DOHH2 (cell line): Measurements from ENCODE around the gene STX12.

Experiments
- H3F3A ChIP-seq: fragments of 200-600 bp; sonication (generic), shearing (Covaris generic); 2 replicates; pipeline ENCODE4 v1.6.0; 2016; ENCODE audit warnings: antibody characterized with exemption, mild to moderate bottlenecking; ENCODE audit not compliant: control insufficient read depth, insufficient read depth
- H3K27ac ChIP-seq: fragments of 200-600 bp; sonication (generic); 2 replicates; pipeline ENCODE4 v1.5.1; 2014; ENCODE audit warnings: low read depth, mild to moderate bottlenecking, low read length, moderate library complexity
- H3K27me3 ChIP-seq: fragments of 200-600 bp; sonication (generic); 2 replicates; pipeline ENCODE4 v1.6.1; 2014; ENCODE audit warnings: mild to moderate bottlenecking, low read length, mixed read lengths; ENCODE audit not compliant: control insufficient read depth
- H3K36me3 ChIP-seq: fragments of 200-600 bp; sonication (generic); 2 replicates; pipeline ENCODE4 v1.6.1; 2014; ENCODE audit warnings: mild to moderate bottlenecking, low read length, moderate library complexity, mixed read lengths; ENCODE audit not compliant: control insufficient read depth
- H3K4me1 ChIP-seq: fragments of 200-600 bp; sonication (generic); 2 replicates; pipeline ENCODE4 v1.6.1; 2014; ENCODE audit warnings: mild to moderate bottlenecking, low read length, mixed read lengths; ENCODE audit not compliant: control insufficient read depth
- H3K4me2 ChIP-seq: fragments of 200-600 bp; sonication (generic); 2 replicates; pipeline ENCODE4 v1.6.0; 2014; ENCODE audit warnings: mild to moderate bottlenecking, low read length, moderate library complexity
- H3K4me3 ChIP-seq: fragments of 200-600 bp; sonication (generic); 2 replicates; pipeline ENCODE4 v1.5.1; 2014; ENCODE audit warnings: mild to moderate bottlenecking, low read length, mixed read lengths
- H3K79me2 ChIP-seq: fragments of 200-600 bp; sonication (generic); 2 replicates; pipeline ENCODE4 v1.6.1; 2014; ENCODE audit warnings: mild to moderate bottlenecking, low read length, mixed read lengths; ENCODE audit not compliant: control insufficient read depth
- H3K9me2 ChIP-seq: fragments of 200-600 bp; sonication (generic); replicated peaks from 2 replicates; pipeline ENCODE4 v1.6.1; 2014; ENCODE audit warnings: mild to moderate bottlenecking, low read length, mixed read lengths; ENCODE audit not compliant: control insufficient read depth
- H3K9me3 ChIP-seq: fragments of 200-600 bp; sonication (generic); 2 replicates; pipeline ENCODE4 v1.6.1; 2014; ENCODE audit warnings: antibody characterized with exemption, low read length, mixed read lengths; ENCODE audit not compliant: control insufficient read depth, insufficient read depth
- H4K20me1 ChIP-seq: fragments of 200-600 bp; sonication (generic); 2 replicates; pipeline ENCODE4 v1.6.0; 2014; ENCODE audit warnings: low read depth, mild to moderate bottlenecking, antibody characterized with exemption, low read length, moderate library complexity; ENCODE audit not compliant: control insufficient read depth, insufficient read depth
- EZH2phosphoT487 ChIP-seq: fragments of 200-600 bp; sonication (generic); IDR thresholded peaks from 2 replicates; pipeline ENCODE4 v1.6.1; 2017; ENCODE audit warnings: borderline replicate concordance, mild to moderate bottlenecking, antibody characterized with exemption, low read length, moderate library complexity, mixed read lengths
- TF ChIP-seq, protein P1 (sequence below): fragments of 200-600 bp; sonication (generic); IDR thresholded peaks from one replicate; pipeline ENCODE4 v1.5.1; 2014; ENCODE audit warnings: antibody characterized with exemption, mild to moderate bottlenecking, low read depth, low read length; ENCODE audit not compliant: poor library complexity, severe bottlenecking

Gene STX12

DNA sequence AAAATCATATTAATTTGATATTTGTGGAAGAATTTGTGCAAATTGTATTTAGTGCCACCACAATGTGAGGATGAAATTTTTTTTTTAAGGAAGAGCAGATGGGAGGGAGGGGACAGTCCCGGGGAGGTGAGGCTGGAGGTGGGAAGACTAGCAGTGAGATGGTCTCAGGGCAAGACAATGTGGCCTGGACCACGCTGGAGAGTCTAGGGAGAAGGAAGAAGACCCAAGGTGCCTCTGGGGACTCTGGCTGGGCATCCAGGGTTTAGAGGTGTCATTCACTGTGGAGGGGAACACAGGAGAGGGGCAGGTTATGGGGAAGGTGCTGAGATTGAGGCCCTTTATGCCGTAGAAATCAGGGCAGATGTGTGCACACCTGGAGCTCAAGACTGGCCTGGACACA lies 89.0 kb downstream of the STX12 start:
- H3K79me2 ChIP-seq: no peaks in the 10 kb centered on the region
- H4K20me1 ChIP-seq: no peaks in the 10 kb centered on the region
- no peak for TF ChIP-seq EZH2phosphoT487
- H3K9me3 ChIP-seq: no peaks in the 10 kb centered on the region
- H3K4me2 ChIP-seq: no peak overlapping the region
- no peak overlapping the region for H3K4me3 ChIP-seq
- H3K27ac ChIP-seq: no peak overlapping the region
- H3F3A ChIP-seq: peaks cover 4% of the 10 kb centered on the region; the same call in 1 of the 2 replicates
- no peaks in the 10 kb centered on the region for H3K36me3 ChIP-seq
- no peaks in the 10 kb centered on the region for H3K9me2 ChIP-seq
- no peaks in the 10 kb centered on the region for H3K27me3 ChIP-seq
- H3K4me1 ChIP-seq: peaks cover 45% of the 10 kb centered on the region

DNA sequence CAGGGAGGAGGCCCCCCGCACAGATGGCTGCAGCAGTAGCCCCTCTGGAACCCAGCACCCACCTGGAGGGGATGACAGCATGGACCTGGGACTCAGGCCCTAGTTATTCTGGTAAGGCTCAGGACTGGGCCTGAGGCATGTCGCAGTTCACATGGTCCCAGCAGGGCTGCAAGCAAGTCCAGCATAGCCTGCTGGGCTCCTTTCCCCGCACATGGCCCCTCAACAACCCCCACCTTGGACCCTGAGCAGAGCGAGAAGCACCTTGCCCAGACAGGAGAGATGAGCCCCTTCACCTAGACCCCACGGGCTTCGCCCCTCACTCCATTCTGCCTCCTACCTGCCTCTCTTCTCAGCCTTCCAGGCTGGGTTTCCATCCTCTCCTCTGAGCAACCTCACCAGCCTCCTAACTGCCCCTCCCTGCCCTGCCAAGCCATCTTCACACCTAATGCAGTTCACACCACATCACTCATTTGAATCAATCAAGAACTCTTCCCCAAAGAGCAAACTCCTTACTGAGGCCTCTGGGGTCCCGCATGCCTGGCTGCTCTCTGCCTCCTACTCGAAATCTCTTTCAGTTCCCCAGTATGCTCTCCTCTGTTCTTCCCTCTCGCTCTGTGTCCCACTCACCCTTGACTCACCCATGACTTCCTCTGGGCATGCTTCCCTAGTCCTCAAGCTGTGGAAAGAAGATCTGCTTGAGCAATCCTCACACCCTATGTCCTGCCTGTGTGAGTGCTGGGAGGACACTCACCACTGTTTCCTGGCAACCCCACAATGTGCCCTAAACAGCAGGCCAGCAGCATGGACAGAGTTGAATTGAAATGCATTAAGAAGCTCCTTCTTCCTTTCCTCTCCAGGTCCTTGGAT lies 89.9 kb downstream of the STX12 start:
- Histone ChIP-seq H3K27ac (0 out of 2 replicates have a peak overlapping the region, but pooled peaks have one; percentile 10), H3K4me3 (peak overlapping the region; percentile 32), H3K79me2 (no peaks in the 10 kb centered on the region), H3K9me2 (no peaks in the 10 kb centered on the region), H3K36me3 (no peaks in the 10 kb centered on the region), H3K4me1 (peaks cover 45% of the 10 kb centered on the region), H3K27me3 (no peaks in the 10 kb centered on the region), H3K9me3 (no peaks in the 10 kb centered on the region), H3K4me2 (peak overlapping the region; percentile 62), H3F3A (peaks cover 7% of the 10 kb centered on the region; the same call in 1 of the 2 replicates), H4K20me1 (no peaks in the 10 kb centered on the region)
- TF ChIP-seq EZH2phosphoT487: no peak
- TF ChIP-seq, protein P1, sequence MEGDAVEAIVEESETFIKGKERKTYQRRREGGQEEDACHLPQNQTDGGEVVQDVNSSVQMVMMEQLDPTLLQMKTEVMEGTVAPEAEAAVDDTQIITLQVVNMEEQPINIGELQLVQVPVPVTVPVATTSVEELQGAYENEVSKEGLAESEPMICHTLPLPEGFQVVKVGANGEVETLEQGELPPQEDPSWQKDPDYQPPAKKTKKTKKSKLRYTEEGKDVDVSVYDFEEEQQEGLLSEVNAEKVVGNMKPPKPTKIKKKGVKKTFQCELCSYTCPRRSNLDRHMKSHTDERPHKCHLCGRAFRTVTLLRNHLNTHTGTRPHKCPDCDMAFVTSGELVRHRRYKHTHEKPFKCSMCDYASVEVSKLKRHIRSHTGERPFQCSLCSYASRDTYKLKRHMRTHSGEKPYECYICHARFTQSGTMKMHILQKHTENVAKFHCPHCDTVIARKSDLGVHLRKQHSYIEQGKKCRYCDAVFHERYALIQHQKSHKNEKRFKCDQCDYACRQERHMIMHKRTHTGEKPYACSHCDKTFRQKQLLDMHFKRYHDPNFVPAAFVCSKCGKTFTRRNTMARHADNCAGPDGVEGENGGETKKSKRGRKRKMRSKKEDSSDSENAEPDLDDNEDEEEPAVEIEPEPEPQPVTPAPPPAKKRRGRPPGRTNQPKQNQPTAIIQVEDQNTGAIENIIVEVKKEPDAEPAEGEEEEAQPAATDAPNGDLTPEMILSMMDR: no peak

DNA sequence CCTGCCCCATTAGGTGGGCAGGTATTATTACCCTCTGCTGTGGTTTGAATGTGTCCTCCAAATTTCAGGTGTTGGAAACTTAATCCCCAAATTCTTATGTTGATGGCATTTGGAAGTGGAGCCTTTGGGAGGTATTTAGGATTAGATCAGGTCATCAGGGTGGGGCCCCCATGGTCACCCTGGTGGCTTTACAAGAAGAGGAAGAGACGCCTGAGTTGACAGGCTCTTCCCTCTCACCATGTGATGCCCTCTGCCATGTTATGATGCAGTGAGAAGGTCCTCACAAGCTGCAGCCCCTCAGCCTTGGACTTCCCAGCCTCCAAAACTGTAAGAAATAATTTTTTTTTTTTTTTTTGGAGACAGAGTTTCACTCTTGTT lies 90.5 kb downstream of the STX12 start:
- Histone ChIP-seq H3K36me3 (no peaks in the 10 kb centered on the region), H3K9me2 (no peaks in the 10 kb centered on the region), H3K4me3 (peak overlapping the region; percentile 32), H3K9me3 (no peaks in the 10 kb centered on the region), H3K27me3 (no peaks in the 10 kb centered on the region), H3K79me2 (no peaks in the 10 kb centered on the region), H3K27ac (0 out of 2 replicates have a peak overlapping the region, but pooled peaks have one; percentile 10), H3K4me2 (peak overlapping the region; percentile 62), H3K4me1 (peaks cover 43% of the 10 kb centered on the region), H4K20me1 (no peaks in the 10 kb centered on the region), H3F3A (peaks cover 9% of the 10 kb centered on the region; the same call in 1 of the 2 replicates)
- TF ChIP-seq, protein P1: no peak
- TF ChIP-seq EZH2phosphoT487: no peak

DNA sequence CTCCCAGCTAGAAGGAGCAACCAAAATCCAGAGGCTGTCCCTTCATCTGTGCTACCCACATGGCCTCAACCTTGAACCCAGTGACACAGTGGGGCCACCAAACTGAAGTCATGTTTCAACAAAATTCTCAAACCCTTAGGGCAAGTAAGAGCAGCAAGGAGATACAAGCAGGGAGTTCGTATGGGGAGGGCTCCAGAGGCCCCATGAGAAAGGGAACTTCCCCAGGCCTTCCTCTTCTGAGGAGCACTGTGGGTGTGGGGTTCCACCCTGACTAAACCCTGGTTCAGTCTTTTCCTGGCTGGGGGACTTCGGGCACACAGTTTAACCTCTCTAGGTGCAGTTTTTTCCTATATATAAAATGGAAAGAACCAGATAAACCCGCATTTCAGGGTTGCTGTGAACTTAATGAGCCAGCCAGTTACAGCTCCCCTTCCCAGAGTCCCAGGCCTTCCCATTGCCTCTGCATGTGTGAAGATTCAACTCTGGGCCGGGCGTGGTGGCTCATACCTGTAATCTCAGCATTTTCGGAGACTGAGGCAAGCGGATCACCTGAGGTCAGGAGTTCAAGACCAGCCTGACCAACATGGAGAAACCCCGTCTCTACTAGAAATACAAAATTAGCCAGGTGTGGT lies 91.4 kb downstream of the STX12 start:
- peak overlapping the region; percentile 62 for H3K4me2 ChIP-seq

More for the DNA sequence above, 91.4 kb downstream of the STX12 start:
- Histone ChIP-seq H3K27me3 (no peaks in the 10 kb centered on the region), H3K9me2 (no peaks in the 10 kb centered on the region), H3K4me1 (peaks cover 49% of the 10 kb centered on the region), H3K27ac (0 out of 2 replicates have a peak overlapping the region, but pooled peaks have one; percentile 38), H3K9me3 (no peaks in the 10 kb centered on the region), H3K36me3 (no peaks in the 10 kb centered on the region), H4K20me1 (no peaks in the 10 kb centered on the region), H3F3A (peaks cover 9% of the 10 kb centered on the region; the same call in 1 of the 2 replicates), H3K79me2 (no peaks in the 10 kb centered on the region), H3K4me3 (peak overlapping the region; percentile 32)
- TF ChIP-seq EZH2phosphoT487: no peak
- TF ChIP-seq, protein P1: no peak
